ENCODE measurements around the gene KRTAP6-3. TPM values are rescaled to one million over a fixed set of nuclear protein-coding genes. Genes with fewer than 3 reads are reported as not detected.

The KRTAP6-3 gene
- total and polyA plus RNA-seq, 2 of the 8 experiments (the other 6 are each of a cell fraction or from before 2014, with no cell fraction given) = not detected

GRCh38 chr21:30580132-30580531, 12.1 kb upstream of the KRTAP6-3 start (continued):
- TF ChIP-seq CTCF (IDR thresholded peaks at IDR 0.05; ENCODE audit: control extremely low read depth in 1 of 3, insufficient read depth in 1 of 3, low read depth in 1 of 3, low read length in 3 of 3) (no peak), TBP (IDR thresholded peaks at IDR 0.05; ENCODE audit: low read depth, low read length) (no peak)

Data from H1 (cell line).